H1 (cell line): ENCODE measurements around the gene SLCO4A1. TPM values are rescaled to one million over a fixed set of nuclear protein-coding genes. Genes with fewer than 3 reads are reported as not detected.

Experiments
- CBX5 ChIP-seq: fragments of 300-800, 300-1000 bp; sonication (generic); IDR thresholded peaks from 2 replicates; pipeline ENCODE4 v1.7.1; 2016; ENCODE audit warnings: antibody characterized with exemption, low read length, low read depth
- KDM4A ChIP-seq: IDR thresholded peaks from one replicate; pipeline ENCODE4 v1.7.1; 2012; ENCODE audit warnings: low read depth, mild to moderate bottlenecking, moderate library complexity, low read length, inconsistent platforms; ENCODE audit not compliant: severe bottlenecking
- SP1 ChIP-seq: IDR thresholded peaks from 2 replicates; pipeline ENCODE4 v1.6.1; 2011; ENCODE audit warnings: low read depth, low read length
- polyA plus RNA-seq, 7 experiments: library from polyadenylated mRNA; depleted of rRNA in 3 of 7; stranded (reverse) in 5 of 7; unstranded in 2 of 7; fragments of >200 nt in 5 of 7; fragments of 200-250 nt in 2 of 7; gene quantifications; 1 replicate in 5 of 7; 2 replicates in 1 of 7; 4 replicates in 1 of 7; pipeline versions ENCODE4 v1.2.1 to v1.2.3, GENCODE V29; 2011 to 2013; ENCODE audit warnings: missing spikeins in 2 of 7, mixed read lengths in 2 of 7
- total RNA-seq: library from RNA; stranded (reverse); fragmentation: NEBNext Ultra II Directional; extraction: Animal tissue kit (Norgen Biotek cat#: 25700); gene quantifications from 2 replicates; pipeline ENCODE4 v1.2.1, GENCODE V29; 2021
- TF ChIP-seq, protein P1 (sequence below): IDR thresholded peaks from 2 replicates; pipeline ENCODE4 v1.6.1; 2011; ENCODE audit warnings: low read depth, mild to moderate bottlenecking, low read length; ENCODE audit not compliant: insufficient read depth

SLCO4A1 gene
- total and polyA plus RNA-seq, 2 of the 8 experiments (the other 6 are each of a cell fraction or from before 2014, with no cell fraction given), result 10.5 to 18.5 TPM

DNA sequence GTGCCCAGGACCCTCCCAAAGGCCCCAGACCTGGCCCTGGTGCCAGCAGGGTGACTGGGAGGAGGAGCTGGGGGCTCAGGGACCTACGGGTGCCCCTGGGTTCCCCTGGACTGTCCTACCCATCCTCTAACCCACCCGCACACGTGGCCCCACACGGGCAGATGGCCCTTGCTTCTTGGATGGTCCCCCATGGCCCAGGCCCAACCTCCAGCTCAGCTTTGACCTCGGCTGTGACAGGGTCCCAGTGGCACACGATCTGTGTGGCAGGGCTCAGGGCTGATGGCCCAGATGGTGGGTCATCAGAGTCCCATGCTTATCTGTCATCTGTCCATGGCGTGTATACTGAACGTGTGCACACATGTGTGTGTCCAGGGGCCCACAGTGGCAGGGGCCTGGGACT lies 70.3 kb downstream of the SLCO4A1 start (continued):
- no peak for TF ChIP-seq SP1
- TF ChIP-seq CBX5, result no peak
- no peak for TF ChIP-seq KDM4A
- TF ChIP-seq, protein P1, sequence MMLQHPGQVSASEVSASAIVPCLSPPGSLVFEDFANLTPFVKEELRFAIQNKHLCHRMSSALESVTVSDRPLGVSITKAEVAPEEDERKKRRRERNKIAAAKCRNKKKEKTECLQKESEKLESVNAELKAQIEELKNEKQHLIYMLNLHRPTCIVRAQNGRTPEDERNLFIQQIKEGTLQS, result no peak
- TF ChIP-seq, all 59 proteins: peak for 0
